Esophagus squamous epithelium (tissue), 4 donors: Measurements from ENCODE around the gene INTS13.

Experiments
- CTCF ChIP-seq, 6 experiments: fragments of 450-650 bp in 4 of 6; fragments of 200-600 bp in 2 of 6; sonication (generic) in 2 of 6; IDR thresholded peaks; one replicate each; pipeline ENCODE4 v1.5.1; 2016 to 2019; ENCODE audit warnings: antibody characterized with exemption in 6 of 6, mild to moderate bottlenecking in 4 of 6, moderate library complexity in 4 of 6
- POLR2A ChIP-seq, 4 donors: fragments of 450-650 bp; IDR thresholded peaks; one replicate each; pipeline ENCODE4 v1.6.1; 2017; ENCODE audit warnings: antibody characterized with exemption in 4 of 4, mild to moderate bottlenecking in 4 of 4, moderate library complexity in 3 of 4

- TF ChIP-seq CTCF (IDR thresholded peaks at IDR 0.05) = no peak
- TF ChIP-seq POLR2A (IDR thresholded peaks at IDR 0.05) = no peak
These were observed 901 bp upstream of the INTS13 start for GRCh38 chr12:26938701-26939062.
